ENCODE results near the gene CCDC30. TPM values are rescaled to one million over a fixed set of nuclear protein-coding genes. Genes with fewer than 3 reads are reported as not detected.

CCDC30 gene
- total and polyA plus RNA-seq, 2 experiments from 2014 or later: 2.6 to 12.9 TPM

- no peak overlapping the region for H3K4me2 ChIP-seq
- no peaks in the 10 kb centered on the region for H3K9me2 ChIP-seq (replicated peaks; ENCODE audit: insufficient read depth)
- H4K20me1 ChIP-seq (ENCODE audit: insufficient read depth, poor library complexity, severe bottlenecking): no peaks in the 10 kb centered on the region
- H3K79me2 ChIP-seq: no peaks in the 10 kb centered on the region
- H3K36me3 ChIP-seq (replicated peaks; ENCODE audit: insufficient read depth, low read depth): no peaks in the 10 kb centered on the region
- no peaks in the 10 kb centered on the region for H3K4me1 ChIP-seq (ENCODE audit: insufficient read depth)
- H2AFZ ChIP-seq: no peak overlapping the region
- no peak for DNase-seq (ENCODE audit: low spot score)
- H3K27me3 ChIP-seq: no peaks in the 10 kb centered on the region
- TF ChIP-seq CTCF (IDR thresholded peaks at IDR 0.05; ENCODE audit: poor library complexity) (no peak), EZH2 (IDR thresholded peaks at IDR 0.05; ENCODE audit: borderline replicate concordance) (no peak), EZH2phosphoT487 (IDR thresholded peaks at IDR 0.05; ENCODE audit: low read depth, severe bottlenecking, unreplicated experiment) (no peak)
- no peaks in the 10 kb centered on the region for H3K9me3 ChIP-seq (ENCODE audit: low read depth)
- H3K4me3 ChIP-seq: no peak overlapping the region
- 82% methylated on average over 6 of the region's 6 CpGs for WGBS (ENCODE audit: low lambda C conversion rate, missing lambda C conversion rate)
- no peak overlapping the region for H3K27ac ChIP-seq
Measured at GRCh38 chr1:42533101-42533863, 70.2 kb downstream of the CCDC30 start.

GRCh38 chr1:42541104-42541503, 78.0 kb downstream of the CCDC30 start:
- Histone ChIP-seq H3K4me1 (ENCODE audit: insufficient read depth) (no peaks in the 10 kb centered on the region), H4K20me1 (ENCODE audit: insufficient read depth, poor library complexity, severe bottlenecking) (no peaks in the 10 kb centered on the region), H3K9me2 (replicated peaks; ENCODE audit: insufficient read depth) (no peaks in the 10 kb centered on the region), H3K4me2 (no peak overlapping the region), H3K79me2 (no peaks in the 10 kb centered on the region), H3K27me3 (no peaks in the 10 kb centered on the region), H3K36me3 (replicated peaks; ENCODE audit: insufficient read depth, low read depth) (no peaks in the 10 kb centered on the region), H3K4me3 (no peak overlapping the region), H3K27ac (no peak overlapping the region), H2AFZ (no peak overlapping the region), H3K9me3 (ENCODE audit: low read depth) (no peaks in the 10 kb centered on the region)
- TF ChIP-seq EZH2 (IDR thresholded peaks at IDR 0.05; ENCODE audit: borderline replicate concordance) (no peak), EZH2phosphoT487 (IDR thresholded peaks at IDR 0.05; ENCODE audit: low read depth, severe bottlenecking, unreplicated experiment) (no peak), CTCF (IDR thresholded peaks at IDR 0.05; ENCODE audit: poor library complexity) (no peak)
- 83% methylated on average over 1 of the region's 1 CpG for WGBS (ENCODE audit: low lambda C conversion rate, missing lambda C conversion rate)
- no peak for DNase-seq (ENCODE audit: low spot score)

- DNase-seq (ENCODE audit: low spot score): no peak
- H3K27me3 ChIP-seq: no peaks in the 10 kb centered on the region
- no peaks in the 10 kb centered on the region for H3K4me1 ChIP-seq (ENCODE audit: insufficient read depth)
- H3K79me2 ChIP-seq: no peaks in the 10 kb centered on the region
- H3K4me2 ChIP-seq: no peak overlapping the region
- H3K9me2 ChIP-seq (replicated peaks; ENCODE audit: insufficient read depth): no peaks in the 10 kb centered on the region
- no peak overlapping the region for H3K4me3 ChIP-seq
- H2AFZ ChIP-seq: no peak overlapping the region
- H3K9me3 ChIP-seq (ENCODE audit: low read depth): no peaks in the 10 kb centered on the region
- no peaks in the 10 kb centered on the region for H4K20me1 ChIP-seq (ENCODE audit: insufficient read depth, poor library complexity, severe bottlenecking)
- 94% methylated on average over 3 of the region's 3 CpGs for WGBS (ENCODE audit: low lambda C conversion rate, missing lambda C conversion rate)
- no peak for TF ChIP-seq CTCF (IDR thresholded peaks at IDR 0.05; ENCODE audit: poor library complexity)
- no peak overlapping the region for H3K27ac ChIP-seq
- H3K36me3 ChIP-seq (replicated peaks; ENCODE audit: insufficient read depth, low read depth): no peaks in the 10 kb centered on the region
Measured at GRCh38 chr1:42551180-42551579, 88.1 kb downstream of the CCDC30 start.

All from hepatocyte (in vitro differentiated cells).